Trophoblast cell (in vitro differentiated cells and primary cell): ENCODE data around the gene HMGCS1.

Experiments used
- DNase-seq, 2 donors: peaks; one replicate each; pipeline ENCODE4 v3.0.0-alpha.2; 2016
- H2AFZ ChIP-seq: 2 replicates; pipeline ENCODE4 v1.6.1; 2013; ENCODE audit warnings: low read length, moderate library complexity, mild to moderate bottlenecking; ENCODE audit not compliant: insufficient read depth, poor library complexity
- H2AK5ac ChIP-seq: 2 replicates; pipeline ENCODE4 v1.6.1; 2013; ENCODE audit warnings: mild to moderate bottlenecking, low read length
- H2BK120ac ChIP-seq: 2 replicates; pipeline ENCODE4 v1.6.1; 2013; ENCODE audit warnings: low read length, mild to moderate bottlenecking, moderate library complexity; ENCODE audit not compliant: insufficient read depth, poor library complexity
- H2BK12ac ChIP-seq: 2 replicates; pipeline ENCODE4 v1.6.1; 2013; ENCODE audit warnings: mild to moderate bottlenecking, low read length, moderate library complexity
- H2BK5ac ChIP-seq: 2 replicates; pipeline ENCODE4 v1.6.1; 2013; ENCODE audit warnings: low read length, low read depth, moderate library complexity, mild to moderate bottlenecking; ENCODE audit not compliant: poor library complexity
- H3K14ac ChIP-seq: 2 replicates; pipeline ENCODE4 v1.6.1; 2013; ENCODE audit warnings: mild to moderate bottlenecking, low read length
- H3K18ac ChIP-seq: 2 replicates; pipeline ENCODE4 v1.6.1; 2013; ENCODE audit warnings: mild to moderate bottlenecking, low read length
- H3K23ac ChIP-seq: 2 replicates; pipeline ENCODE4 v1.6.1; 2013; ENCODE audit warnings: low read length
- H3K27ac ChIP-seq: 2 replicates; pipeline ENCODE4 v1.5.1; 2013; ENCODE audit warnings: low read depth, mild to moderate bottlenecking, inconsistent platforms, low read length, moderate library complexity
- H3K27me3 ChIP-seq: 2 replicates; pipeline ENCODE4 v1.6.1; 2013; ENCODE audit warnings: inconsistent platforms, mild to moderate bottlenecking, low read length, moderate library complexity; ENCODE audit not compliant: insufficient read depth
- H3K36me3 ChIP-seq, 2 experiments: 1 replicate in 1 of 2; 2 replicates in 1 of 2; pipeline ENCODE4 v1.6.1; 2013; ENCODE audit warnings: low read length in 2 of 2, mild to moderate bottlenecking in 2 of 2, moderate library complexity in 1 of 2; ENCODE audit not compliant: insufficient read depth in 2 of 2, control insufficient read depth in 1 of 2
- H3K4ac ChIP-seq: 2 replicates; pipeline ENCODE4 v1.6.1; 2013; ENCODE audit warnings: low read depth, mild to moderate bottlenecking, low read length, moderate library complexity
- H3K4me1 ChIP-seq, 2 experiments: 1 replicate in 1 of 2; 2 replicates in 1 of 2; pipeline ENCODE4 v1.6.1; 2013; ENCODE audit warnings: low read length in 2 of 2, mild to moderate bottlenecking in 2 of 2, moderate library complexity in 1 of 2; ENCODE audit not compliant: insufficient read depth in 2 of 2, control insufficient read depth in 1 of 2
- H3K4me2 ChIP-seq: 2 replicates; pipeline ENCODE4 v1.6.1; 2013; ENCODE audit warnings: inconsistent platforms, mild to moderate bottlenecking, low read length, moderate library complexity
- H3K4me3 ChIP-seq: 2 replicates; pipeline ENCODE4 v1.5.1; 2013; ENCODE audit warnings: mild to moderate bottlenecking, low read depth, low read length, inconsistent platforms
- H3K79me1 ChIP-seq: one replicate; pipeline ENCODE4 v1.6.1; 2013; ENCODE audit warnings: low read length
- H3K79me2 ChIP-seq: 2 replicates; pipeline ENCODE4 v1.6.1; 2013; ENCODE audit warnings: low read length, mild to moderate bottlenecking; ENCODE audit not compliant: control insufficient read depth, insufficient read depth, poor library complexity
- H3K9ac ChIP-seq: 2 replicates; pipeline ENCODE4 v1.6.1; 2013; ENCODE audit warnings: mild to moderate bottlenecking, low read length
- H3K9me3 ChIP-seq: 2 replicates; pipeline ENCODE4 v1.6.1; 2013; ENCODE audit warnings: low read depth, mild to moderate bottlenecking, control low read depth, inconsistent platforms, low read length; ENCODE audit not compliant: insufficient read depth
- H4K12ac ChIP-seq: 2 replicates; pipeline ENCODE4 v1.6.1; 2013; ENCODE audit warnings: low read depth, mild to moderate bottlenecking, low read length, moderate library complexity
- H4K8ac ChIP-seq: 2 replicates; pipeline ENCODE4 v1.6.1; 2013; ENCODE audit warnings: low read depth, mild to moderate bottlenecking, low read length, moderate library complexity
- H4K91ac ChIP-seq: one replicate; pipeline ENCODE4 v1.6.1; 2013; ENCODE audit warnings: low read depth, mild to moderate bottlenecking, low read length, moderate library complexity
- WGBS: extraction: QIAGEN DNeasy Blood & Tissue Kit; methylation state at CpG from one replicate; pipeline ENCODE4 v1.1.7; 2013; ENCODE audit warnings: missing lambda C conversion rate; ENCODE audit not compliant: insufficient read length, insufficient coverage; ENCODE audit errors: extremely low coverage; 5-methylcytosine and 5-hydroxymethylcytosine counted together

HMGCS1 gene

DNA sequence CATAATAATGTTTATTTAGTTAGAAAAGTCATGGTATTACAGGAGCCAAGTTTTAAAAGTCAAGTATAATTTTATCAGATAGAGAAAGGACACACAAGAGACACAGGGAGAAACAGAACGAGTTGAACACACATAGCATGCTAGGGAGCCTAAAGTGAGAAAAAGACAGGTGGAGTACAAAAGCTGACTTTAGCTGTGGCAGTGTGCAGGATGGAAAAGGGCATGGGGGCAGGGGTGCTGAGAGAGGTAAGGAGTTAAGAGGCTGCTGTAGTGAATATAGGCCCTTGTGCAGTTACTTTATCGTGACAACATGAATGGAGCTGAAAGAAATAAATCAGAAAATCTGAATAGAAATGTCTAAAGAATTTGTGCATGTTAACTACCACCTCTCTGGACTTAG, 18.0 kb downstream of the HMGCS1 start:
- H2AFZ ChIP-seq: no peak overlapping the region
- no peak overlapping the region for H3K4ac ChIP-seq
- H4K91ac ChIP-seq: no peak overlapping the region
- no peak overlapping the region for H2BK5ac ChIP-seq
- H3K23ac ChIP-seq: no peak overlapping the region
- no peak overlapping the region for H3K4me2 ChIP-seq
- no peak overlapping the region for H2AK5ac ChIP-seq
- H3K9me3 ChIP-seq: no peaks in the 10 kb centered on the region
- no peaks in the 10 kb centered on the region for H3K4me1 ChIP-seq
- H3K14ac ChIP-seq: no peak overlapping the region
- no peak overlapping the region for H3K9ac ChIP-seq
- H2BK120ac ChIP-seq: no peak overlapping the region
- no peaks in the 10 kb centered on the region for H3K79me2 ChIP-seq
- no peak overlapping the region for H3K18ac ChIP-seq
- no peak overlapping the region for H3K4me3 ChIP-seq
- WGBS: no CpG with 5 or more reads among the region's 2 CpGs
- no peak for DNase-seq
- no peaks in the 10 kb centered on the region for H3K27me3 ChIP-seq
- no peak overlapping the region for H2BK12ac ChIP-seq
- H4K8ac ChIP-seq: no peak overlapping the region
- H4K12ac ChIP-seq: no peak overlapping the region
- H3K79me1 ChIP-seq: no peaks in the 10 kb centered on the region
- H3K27ac ChIP-seq: no peak overlapping the region
- peaks cover 18 to 36% of the 10 kb centered on the region in 2 experiments for H3K36me3 ChIP-seq

DNA sequence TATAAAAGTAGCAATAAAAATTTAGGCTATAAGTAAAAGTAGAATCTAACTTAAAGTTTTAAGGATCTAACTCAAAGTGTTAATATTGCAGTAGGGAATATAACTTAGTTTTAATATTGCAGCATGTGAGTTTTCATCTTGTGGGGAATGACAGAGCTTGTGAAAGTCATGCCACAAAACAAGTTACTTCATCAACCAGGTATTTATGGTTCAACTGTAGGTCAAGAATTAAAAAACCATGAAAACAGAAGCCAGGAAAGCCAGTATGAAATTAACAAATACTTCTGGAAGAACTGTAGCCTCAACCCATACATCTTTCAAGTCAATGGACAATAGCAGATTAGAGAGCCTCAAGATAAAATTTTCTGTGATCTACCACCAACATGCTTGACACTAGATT, 19.0 kb downstream of the HMGCS1 start:
- Histone ChIP-seq H2AFZ (no peak overlapping the region), H3K23ac (no peak overlapping the region), H3K4me3 (no peak overlapping the region), H3K9me3 (no peaks in the 10 kb centered on the region), H2BK12ac (no peak overlapping the region), H4K12ac (no peak overlapping the region), H3K14ac (no peak overlapping the region), H3K4me1 (no peaks in the 10 kb centered on the region), H3K27ac (no peak overlapping the region), H3K4ac (no peak overlapping the region), H3K27me3 (no peaks in the 10 kb centered on the region), H3K79me2 (no peaks in the 10 kb centered on the region), H2AK5ac (no peak overlapping the region), H2BK120ac (no peak overlapping the region), H3K18ac (no peak overlapping the region), H3K4me2 (no peak overlapping the region), H3K36me3 (peaks cover 16 to 36% of the 10 kb centered on the region in 2 experiments), H4K8ac (no peak overlapping the region), H2BK5ac (no peak overlapping the region), H3K79me1 (no peaks in the 10 kb centered on the region), H3K9ac (no peak overlapping the region), H4K91ac (no peak overlapping the region)
- peak in 1 of 2 donors; percentile 47 for DNase-seq

DNA sequence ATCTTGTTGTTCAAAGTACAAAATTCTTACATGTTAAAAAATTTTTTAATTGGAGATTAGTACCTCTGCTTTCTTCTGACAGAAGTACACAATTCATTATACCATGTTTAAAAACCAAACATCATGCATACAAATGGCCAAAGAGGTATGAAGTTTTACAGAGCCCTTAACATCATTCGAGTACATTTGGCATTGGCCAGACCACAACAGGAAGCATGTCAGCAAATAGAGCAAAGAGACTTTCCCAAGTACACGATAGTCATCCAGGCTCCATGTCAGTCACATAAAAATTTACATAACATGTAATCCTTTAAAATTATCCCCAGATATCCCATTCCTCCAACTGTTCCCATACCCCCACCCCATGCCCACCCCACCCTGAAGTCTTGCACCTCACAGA, 22.5 kb downstream of the HMGCS1 start:
- H3K36me3 ChIP-seq: peaks cover 13 to 42% of the 10 kb centered on the region in 2 experiments
- no peak for DNase-seq
- H4K12ac ChIP-seq: no peak overlapping the region
- H3K27ac ChIP-seq: no peak overlapping the region
- no peak overlapping the region for H3K4me2 ChIP-seq
- no peak overlapping the region for H2AFZ ChIP-seq
- H3K79me1 ChIP-seq: no peaks in the 10 kb centered on the region
- no peak overlapping the region for H2AK5ac ChIP-seq
- no peak overlapping the region for H2BK12ac ChIP-seq
- H4K8ac ChIP-seq: no peak overlapping the region
- no peaks in the 10 kb centered on the region for H3K4me1 ChIP-seq
- H3K27me3 ChIP-seq: no peaks in the 10 kb centered on the region
- no peak overlapping the region for H4K91ac ChIP-seq
- no peak overlapping the region for H3K23ac ChIP-seq
- no peak overlapping the region for H2BK5ac ChIP-seq
- H3K4ac ChIP-seq: no peak overlapping the region
- H3K9ac ChIP-seq: no peak overlapping the region
- H2BK120ac ChIP-seq: no peak overlapping the region
- no peaks in the 10 kb centered on the region for H3K79me2 ChIP-seq
- H3K14ac ChIP-seq: no peak overlapping the region
- no CpG with 5 or more reads among the region's 2 CpGs for WGBS
- H3K4me3 ChIP-seq: no peak overlapping the region
- H3K9me3 ChIP-seq: no peaks in the 10 kb centered on the region
- no peak overlapping the region for H3K18ac ChIP-seq

DNA sequence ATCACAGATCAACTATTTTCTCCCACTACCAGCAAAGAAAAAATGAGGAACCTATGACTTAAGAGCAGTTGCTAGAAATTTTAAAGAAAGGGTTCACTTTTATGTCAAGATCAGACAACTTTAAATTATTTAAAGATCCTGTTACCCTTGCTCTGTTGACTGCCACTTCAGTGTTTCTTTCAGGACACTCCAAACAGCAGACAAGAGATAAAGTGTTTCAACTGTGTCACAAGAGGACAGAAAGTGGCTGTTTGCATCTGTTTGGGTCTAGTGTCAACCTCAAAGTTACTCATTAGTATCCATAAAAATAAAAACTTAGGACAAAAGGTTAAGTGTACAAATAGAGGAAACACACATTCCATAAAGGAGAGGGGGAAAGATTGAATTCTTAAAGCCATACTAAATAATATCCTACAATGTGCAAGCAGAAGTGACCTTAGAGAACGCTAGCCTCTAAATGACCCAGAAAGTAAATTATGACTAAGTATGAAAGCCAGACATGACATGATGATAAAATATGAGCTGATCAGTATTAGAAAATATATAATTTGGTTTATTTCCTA, 24.9 kb downstream of the HMGCS1 start:
- H2AFZ ChIP-seq: no peak overlapping the region
- no peak overlapping the region for H2BK12ac ChIP-seq
- no peak overlapping the region for H2BK120ac ChIP-seq
- no peak overlapping the region for H4K91ac ChIP-seq
- no peak overlapping the region for H2AK5ac ChIP-seq
- H3K23ac ChIP-seq: no peak overlapping the region
- H3K9me3 ChIP-seq: no peaks in the 10 kb centered on the region
- no peak overlapping the region for H3K14ac ChIP-seq
- no peaks in the 10 kb centered on the region for H3K79me1 ChIP-seq
- WGBS: no CpG with 5 or more reads among the region's 1 CpG
- H4K8ac ChIP-seq: no peak overlapping the region
- H4K12ac ChIP-seq: no peak overlapping the region
- no peak overlapping the region for H3K4ac ChIP-seq
- H3K79me2 ChIP-seq: no peaks in the 10 kb centered on the region
- H3K4me2 ChIP-seq: no peak overlapping the region
- no peak overlapping the region for H3K4me3 ChIP-seq
- no peak for DNase-seq
- H3K27ac ChIP-seq: no peak overlapping the region
- peaks cover 7 to 34% of the 10 kb centered on the region in 2 experiments for H3K36me3 ChIP-seq
- no peak overlapping the region for H2BK5ac ChIP-seq
- no peaks in the 10 kb centered on the region for H3K27me3 ChIP-seq
- no peaks in the 10 kb centered on the region for H3K4me1 ChIP-seq
- H3K18ac ChIP-seq: no peak overlapping the region
- H3K9ac ChIP-seq: no peak overlapping the region
